ENCODE results near the gene TREML4.

TREML4 gene

GRCh38 chr6:41288030-41288753 lies 60.0 kb downstream of the TREML4 start:
- peak; percentile 65 for DNase-seq

All from NCI-H2081 treated with DMSO at 0.1 percent for 48 hours (cell line).